ENCODE data around the gene FMC1. TPM values are rescaled to one million over a fixed set of nuclear protein-coding genes. Genes with fewer than 3 reads are reported as not detected.
"Not testable (repeated sequence)": the region's sequence is repeated elsewhere in the genome, so short reads cannot be mapped to it uniquely, and the experiment has no call there.

Gene FMC1
- total and polyA plus RNA-seq, 2 experiments from 2014 or later: 10.9 to 129 TPM

DNA sequence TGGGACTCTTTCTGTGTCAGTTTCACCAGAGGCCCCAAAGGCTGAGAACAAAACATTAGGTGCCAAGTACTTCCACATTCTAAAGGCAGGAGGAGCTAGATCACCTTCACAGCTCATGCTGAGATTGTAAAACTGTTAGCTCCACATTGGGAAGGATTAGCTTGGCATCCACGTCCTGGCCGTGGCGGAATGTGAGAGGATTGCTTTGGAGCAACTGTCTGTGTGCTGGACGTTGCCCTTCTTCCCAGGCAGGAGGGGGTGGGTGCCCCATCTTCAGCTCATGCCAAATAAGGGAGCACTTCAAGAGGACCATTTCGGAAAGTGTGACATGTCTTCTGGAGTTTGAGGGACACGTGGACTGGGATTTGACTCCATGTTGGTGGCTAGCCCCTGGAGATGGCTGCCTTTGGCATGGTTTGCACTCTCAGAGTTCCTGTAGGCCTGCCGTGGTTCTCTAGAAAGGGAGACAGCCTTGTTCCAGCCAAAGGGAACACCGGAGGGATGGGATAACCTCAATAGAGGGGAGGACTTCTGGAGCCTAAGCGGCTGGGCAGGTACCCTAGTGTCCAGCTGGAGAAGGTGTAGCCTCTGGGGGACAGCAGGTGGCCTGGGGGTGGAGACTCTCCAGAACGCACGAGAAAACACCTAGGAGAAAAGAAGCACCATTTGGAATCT lies 19.9 kb upstream of the FMC1 start:
- Histone ChIP-seq H3K4me3 (no peak overlapping the region), H3K36me3 (no peaks in the 10 kb centered on the region), H3K9me3 (ENCODE audit: low read depth) (no peaks in the 10 kb centered on the region), H3K27me3 (no peaks in the 10 kb centered on the region), H3K27ac (peak overlapping the region; percentile 1), H3K4me1 (ENCODE audit: low read depth) (peaks cover 7% of the 10 kb centered on the region)
- DNase-seq (ENCODE audit: low read depth in 1 of 2, low spot score in 1 of 2): peak; percentile 32 to 46
- TF ChIP-seq, protein P1, sequence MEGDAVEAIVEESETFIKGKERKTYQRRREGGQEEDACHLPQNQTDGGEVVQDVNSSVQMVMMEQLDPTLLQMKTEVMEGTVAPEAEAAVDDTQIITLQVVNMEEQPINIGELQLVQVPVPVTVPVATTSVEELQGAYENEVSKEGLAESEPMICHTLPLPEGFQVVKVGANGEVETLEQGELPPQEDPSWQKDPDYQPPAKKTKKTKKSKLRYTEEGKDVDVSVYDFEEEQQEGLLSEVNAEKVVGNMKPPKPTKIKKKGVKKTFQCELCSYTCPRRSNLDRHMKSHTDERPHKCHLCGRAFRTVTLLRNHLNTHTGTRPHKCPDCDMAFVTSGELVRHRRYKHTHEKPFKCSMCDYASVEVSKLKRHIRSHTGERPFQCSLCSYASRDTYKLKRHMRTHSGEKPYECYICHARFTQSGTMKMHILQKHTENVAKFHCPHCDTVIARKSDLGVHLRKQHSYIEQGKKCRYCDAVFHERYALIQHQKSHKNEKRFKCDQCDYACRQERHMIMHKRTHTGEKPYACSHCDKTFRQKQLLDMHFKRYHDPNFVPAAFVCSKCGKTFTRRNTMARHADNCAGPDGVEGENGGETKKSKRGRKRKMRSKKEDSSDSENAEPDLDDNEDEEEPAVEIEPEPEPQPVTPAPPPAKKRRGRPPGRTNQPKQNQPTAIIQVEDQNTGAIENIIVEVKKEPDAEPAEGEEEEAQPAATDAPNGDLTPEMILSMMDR (IDR thresholded peaks at IDR 0.05; ENCODE audit: low read depth, low read length): peak; percentile 46

DNA sequence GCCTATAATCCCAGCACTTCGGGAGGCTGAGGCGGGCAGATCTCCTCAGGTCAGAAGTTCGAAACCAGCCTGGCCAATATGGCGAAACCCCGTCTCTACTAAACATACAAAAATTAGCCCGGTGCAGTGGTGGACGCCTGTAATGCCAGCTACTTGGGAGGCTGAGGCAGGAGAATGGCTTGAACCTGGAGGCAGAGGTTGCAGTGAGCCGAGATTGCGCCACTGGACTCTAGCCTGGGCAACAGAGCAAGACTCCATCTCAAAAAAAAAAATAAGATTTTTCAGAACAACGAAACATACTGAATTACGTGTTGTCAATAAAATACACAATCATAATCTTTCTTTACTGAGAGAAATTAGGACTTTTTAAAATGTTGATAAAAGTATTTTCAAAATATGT lies 16.4 kb upstream of the FMC1 start:
- not testable (repeated sequence) for H3K4me1 ChIP-seq (ENCODE audit: low read depth); H3K9me3 ChIP-seq (ENCODE audit: low read depth); H3K27ac ChIP-seq; H3K36me3 ChIP-seq; DNase-seq (ENCODE audit: low read depth in 1 of 2, low spot score in 1 of 2); H3K4me3 ChIP-seq; H3K27me3 ChIP-seq

DNA sequence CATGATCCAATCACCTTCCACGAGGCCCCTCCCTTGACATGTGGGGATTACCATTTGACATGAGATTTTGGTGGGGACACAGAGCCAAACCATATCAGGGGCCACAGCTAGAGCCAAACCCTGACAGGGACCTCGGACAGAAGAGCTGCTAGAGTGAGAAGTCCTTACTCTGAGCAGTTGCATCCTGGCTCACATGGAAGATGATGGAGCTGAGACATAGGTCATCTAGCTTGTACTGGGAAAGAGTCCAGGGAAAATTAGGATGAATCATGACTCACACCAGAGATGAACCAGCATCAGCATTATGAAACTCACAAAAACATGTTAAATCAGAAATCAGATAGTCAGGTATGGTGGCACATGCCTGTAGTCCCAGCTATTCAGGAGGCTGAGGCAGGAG lies 12.8 kb upstream of the FMC1 start:
- H3K36me3 ChIP-seq: no peaks in the 10 kb centered on the region
- no peak overlapping the region for H3K27ac ChIP-seq
- H3K4me1 ChIP-seq (ENCODE audit: low read depth): no peaks in the 10 kb centered on the region
- TF ChIP-seq, protein P1 (IDR thresholded peaks at IDR 0.05; ENCODE audit: low read depth, low read length): no peak
- H3K9me3 ChIP-seq (ENCODE audit: low read depth): no peaks in the 10 kb centered on the region
- DNase-seq (ENCODE audit: low read depth in 1 of 2, low spot score in 1 of 2): peak in 1 of 2 donors; percentile 78
- no peak overlapping the region for H3K4me3 ChIP-seq
- no peaks in the 10 kb centered on the region for H3K27me3 ChIP-seq

DNA sequence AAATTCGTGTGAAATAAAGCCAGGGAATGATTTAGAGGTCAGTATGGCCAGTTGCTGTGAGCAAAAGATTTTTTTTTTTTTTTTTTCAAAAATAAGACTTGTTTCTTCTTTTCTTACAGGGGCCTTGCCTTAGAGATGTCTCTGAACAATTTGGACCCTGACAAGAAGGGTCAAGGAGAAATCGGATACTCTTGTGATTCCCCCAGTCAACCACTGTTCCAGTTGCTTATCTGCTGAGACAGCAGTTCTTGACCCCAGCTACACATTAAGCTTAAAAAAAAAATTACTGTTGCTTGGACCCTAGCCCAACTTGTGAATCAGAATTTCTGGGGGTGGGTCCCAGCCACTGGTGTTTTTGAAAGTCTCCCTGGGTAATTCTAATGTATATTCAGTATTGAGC lies 12.0 kb upstream of the FMC1 start:
- no peak overlapping the region for H3K27ac ChIP-seq
- TF ChIP-seq, protein P1 (IDR thresholded peaks at IDR 0.05; ENCODE audit: low read depth, low read length): no peak
- DNase-seq (ENCODE audit: low read depth in 1 of 2, low spot score in 1 of 2): no peak
- no peaks in the 10 kb centered on the region for H3K9me3 ChIP-seq (ENCODE audit: low read depth)
- H3K27me3 ChIP-seq: no peaks in the 10 kb centered on the region
- no peaks in the 10 kb centered on the region for H3K36me3 ChIP-seq
- H3K4me1 ChIP-seq (ENCODE audit: low read depth): no peaks in the 10 kb centered on the region
- H3K4me3 ChIP-seq: no peak overlapping the region

DNA sequence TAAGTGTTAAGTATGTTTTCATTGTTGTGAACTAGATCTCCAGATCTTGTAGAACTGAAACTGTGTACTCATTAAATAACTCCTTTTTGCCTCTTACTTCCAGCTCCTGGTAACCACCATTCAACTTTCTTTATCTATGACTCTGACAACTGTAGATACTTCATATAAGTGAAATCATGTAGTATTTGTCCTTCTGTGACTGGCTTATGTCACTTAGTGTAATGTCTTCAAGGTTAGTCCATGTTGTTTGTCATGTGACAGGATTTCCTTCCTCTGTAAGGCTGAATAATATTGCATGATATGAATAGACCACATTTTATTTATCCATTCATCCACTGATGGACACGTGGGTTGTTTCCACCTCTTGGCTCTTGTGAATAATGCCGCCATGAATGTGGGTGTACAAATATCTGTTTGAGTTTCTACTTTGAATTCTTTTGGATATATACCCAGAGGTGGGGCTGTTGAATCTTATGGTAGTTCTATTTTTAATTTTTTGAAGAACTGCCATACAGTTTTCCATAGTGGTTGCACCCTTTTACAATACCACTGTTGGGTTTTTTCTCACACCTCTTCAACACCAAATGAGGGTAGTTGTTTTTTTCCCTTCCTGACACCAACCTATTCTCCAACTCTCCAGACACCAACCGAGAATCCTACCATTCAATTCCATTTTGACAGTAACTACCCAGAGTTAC lies 10.7 kb upstream of the FMC1 start:
- H3K27ac ChIP-seq: no peak overlapping the region
- no peaks in the 10 kb centered on the region for H3K36me3 ChIP-seq
- TF ChIP-seq, protein P1 (IDR thresholded peaks at IDR 0.05; ENCODE audit: low read depth, low read length): no peak
- H3K4me1 ChIP-seq (ENCODE audit: low read depth): no peaks in the 10 kb centered on the region
- no peaks in the 10 kb centered on the region for H3K27me3 ChIP-seq
- H3K9me3 ChIP-seq (ENCODE audit: low read depth): no peaks in the 10 kb centered on the region
- no peak overlapping the region for H3K4me3 ChIP-seq
- no peak for DNase-seq (ENCODE audit: low read depth in 1 of 2, low spot score in 1 of 2)

DNA sequence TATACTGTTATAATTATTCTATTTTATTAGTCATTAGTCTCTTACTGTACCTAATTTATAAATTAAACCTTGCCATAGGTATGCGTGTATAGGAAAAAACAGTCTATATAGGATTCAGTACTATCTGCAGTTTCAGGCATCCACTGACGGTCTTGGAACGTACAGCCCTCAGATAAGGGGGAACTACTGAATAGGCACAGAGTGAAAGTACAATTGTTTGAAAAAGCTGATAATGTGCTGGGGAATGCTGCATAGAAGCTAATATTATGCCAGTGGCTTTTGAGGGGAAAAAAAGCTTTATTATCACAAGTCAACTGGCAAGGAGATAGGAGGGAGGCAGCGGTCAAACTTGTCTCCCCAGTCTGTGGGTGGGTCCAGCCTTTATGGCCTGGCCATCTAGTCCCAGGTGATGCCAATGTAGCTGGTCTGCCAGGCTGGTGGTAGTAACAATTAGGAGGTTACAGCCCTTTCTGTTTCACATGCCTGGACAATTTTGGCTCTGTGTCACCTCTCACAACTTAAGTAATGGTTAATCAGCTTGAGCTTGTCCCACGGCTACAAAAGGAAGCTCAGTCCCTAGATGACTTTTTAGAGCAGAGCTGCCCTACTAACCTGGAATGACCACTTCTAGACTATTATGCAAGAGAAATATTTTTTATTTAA lies 8.3 kb upstream of the FMC1 start:
- Histone ChIP-seq H3K9me3 (ENCODE audit: low read depth) (no peaks in the 10 kb centered on the region), H3K36me3 (no peaks in the 10 kb centered on the region), H3K27me3 (no peaks in the 10 kb centered on the region), H3K27ac (no peak overlapping the region), H3K4me3 (no peak overlapping the region), H3K4me1 (ENCODE audit: low read depth) (no peaks in the 10 kb centered on the region)
- peak in 1 of 2 donors; percentile 40 for DNase-seq (ENCODE audit: low read depth in 1 of 2, low spot score in 1 of 2)
- TF ChIP-seq, protein P1 (IDR thresholded peaks at IDR 0.05; ENCODE audit: low read depth, low read length): no peak

DNA sequence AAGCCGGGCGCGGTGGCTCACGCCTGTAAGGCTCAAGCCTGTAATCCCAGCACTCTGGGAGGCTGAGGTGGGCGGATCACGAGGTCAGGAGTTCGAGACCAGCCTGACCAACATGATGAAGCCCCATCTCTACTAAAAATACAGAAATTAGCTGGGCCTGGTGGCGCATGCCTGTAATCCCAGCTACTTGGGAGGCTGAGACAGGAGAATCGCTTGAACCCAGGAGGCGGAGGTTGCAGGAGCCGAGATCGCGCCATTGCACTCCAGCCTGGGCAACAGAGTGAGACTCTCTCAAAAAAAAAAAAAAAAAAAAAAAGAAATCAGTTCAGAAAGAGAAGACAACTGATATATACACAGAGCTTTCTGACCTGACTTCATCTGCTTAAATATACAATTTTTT lies 7.7 kb upstream of the FMC1 start:
- not testable (repeated sequence) for H3K9me3 ChIP-seq (ENCODE audit: low read depth); H3K4me3 ChIP-seq; H3K27me3 ChIP-seq; H3K4me1 ChIP-seq (ENCODE audit: low read depth); H3K27ac ChIP-seq; DNase-seq (ENCODE audit: low read depth in 1 of 2, low spot score in 1 of 2); H3K36me3 ChIP-seq

Measured in cardiac muscle cell (in vitro differentiated cells and primary cell).